T-helper 1 cell treated with Interleukin-12 subunit alpha and Interleukin-12 subunit beta and Interleukin-4 antibody, amounts not matched to agents 30 ng/mL and 1 ng/mL, for 36 hours (primary cell): Measurements from ENCODE around the gene CEBPB. TPM values are rescaled to one million over a fixed set of nuclear protein-coding genes. Genes with fewer than 3 reads are reported as not detected.
"Not testable (repeated sequence)": the region's sequence is repeated elsewhere in the genome, so short reads cannot be mapped to it uniquely, and the experiment has no call there.

Experiments used
- intact Hi-C: fragments of 100-400 bp; cut with micrococcal nuclease; formaldehyde crosslinking; loops from one replicate; pipeline ENCODE4 v1.15.1; 2024
- total RNA-seq: library from RNA; stranded (reverse); gene quantifications from 2 replicates; pipeline ENCODE4 v1.2.3, GENCODE V29; 2022

The CEBPB gene
- total RNA-seq, 1 donor from 2014 or later: 34.2 TPM

DNA sequence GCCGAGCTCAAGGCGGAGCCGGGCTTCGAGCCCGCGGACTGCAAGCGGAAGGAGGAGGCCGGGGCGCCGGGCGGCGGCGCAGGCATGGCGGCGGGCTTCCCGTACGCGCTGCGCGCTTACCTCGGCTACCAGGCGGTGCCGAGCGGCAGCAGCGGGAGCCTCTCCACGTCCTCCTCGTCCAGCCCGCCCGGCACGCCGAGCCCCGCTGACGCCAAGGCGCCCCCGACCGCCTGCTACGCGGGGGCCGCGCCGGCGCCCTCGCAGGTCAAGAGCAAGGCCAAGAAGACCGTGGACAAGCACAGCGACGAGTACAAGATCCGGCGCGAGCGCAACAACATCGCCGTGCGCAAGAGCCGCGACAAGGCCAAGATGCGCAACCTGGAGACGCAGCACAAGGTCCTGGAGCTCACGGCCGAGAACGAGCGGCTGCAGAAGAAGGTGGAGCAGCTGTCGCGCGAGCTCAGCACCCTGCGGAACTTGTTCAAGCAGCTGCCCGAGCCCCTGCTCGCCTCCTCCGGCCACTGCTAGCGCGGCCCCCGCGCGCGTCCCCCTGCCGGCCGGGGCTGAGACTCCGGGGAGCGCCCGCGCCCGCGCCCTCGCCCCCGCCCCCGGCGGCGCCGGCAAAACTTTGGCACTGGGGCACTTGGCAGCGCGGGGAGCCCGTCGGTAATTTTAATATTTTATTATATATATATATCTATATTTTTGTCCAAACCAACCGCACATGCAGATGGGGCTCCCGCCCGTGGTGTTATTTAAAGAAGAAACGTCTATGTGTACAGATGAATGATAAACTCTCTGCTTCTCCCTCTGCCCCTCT, 1.1 kb downstream of the CEBPB start:
- intact Hi-C loops: loop anchor here (1.0 to 5.0 kb wide), 8 partner anchors 39 to 601 kb away; partner anchors contain the start of genes PEDS1 and PTPN1

DNA sequence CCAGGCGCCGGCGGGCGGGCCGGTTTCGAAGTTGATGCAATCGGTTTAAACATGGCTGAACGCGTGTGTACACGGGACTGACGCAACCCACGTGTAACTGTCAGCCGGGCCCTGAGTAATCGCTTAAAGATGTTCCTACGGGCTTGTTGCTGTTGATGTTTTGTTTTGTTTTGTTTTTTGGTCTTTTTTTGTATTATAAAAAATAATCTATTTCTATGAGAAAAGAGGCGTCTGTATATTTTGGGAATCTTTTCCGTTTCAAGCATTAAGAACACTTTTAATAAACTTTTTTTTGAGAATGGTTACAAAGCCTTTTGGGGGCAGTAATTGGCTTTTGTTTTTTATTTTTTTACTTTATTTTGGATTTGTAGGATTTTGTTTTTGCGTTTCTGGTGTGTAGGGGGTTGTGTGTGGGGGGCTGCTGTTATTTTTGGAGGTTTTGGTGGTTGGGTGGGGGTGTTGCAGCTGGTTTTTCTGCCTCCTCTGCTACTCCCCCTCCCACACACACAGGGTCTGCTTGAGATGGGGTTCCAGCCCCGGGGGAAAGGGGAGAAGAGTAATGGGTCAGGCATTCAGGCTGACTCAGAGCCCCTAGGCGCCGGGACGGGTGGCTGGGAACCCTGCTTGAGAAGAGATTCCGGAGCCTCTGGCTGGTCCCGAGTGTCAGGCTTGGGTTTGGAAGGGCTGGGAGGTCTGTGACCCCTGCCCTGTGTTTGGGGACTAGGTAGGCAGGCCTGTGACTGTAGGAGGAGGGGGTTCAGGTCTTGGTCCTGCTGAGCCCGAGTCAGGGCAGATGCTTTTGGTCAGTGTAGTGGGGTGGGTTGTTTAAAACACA, 2.0 kb downstream of the CEBPB start:
- intact Hi-C loops: loop anchor here (1.0 to 5.0 kb wide), 7 partner anchors 40 to 600 kb away; partner anchors contain the start of genes PEDS1 and PTPN1

DNA sequence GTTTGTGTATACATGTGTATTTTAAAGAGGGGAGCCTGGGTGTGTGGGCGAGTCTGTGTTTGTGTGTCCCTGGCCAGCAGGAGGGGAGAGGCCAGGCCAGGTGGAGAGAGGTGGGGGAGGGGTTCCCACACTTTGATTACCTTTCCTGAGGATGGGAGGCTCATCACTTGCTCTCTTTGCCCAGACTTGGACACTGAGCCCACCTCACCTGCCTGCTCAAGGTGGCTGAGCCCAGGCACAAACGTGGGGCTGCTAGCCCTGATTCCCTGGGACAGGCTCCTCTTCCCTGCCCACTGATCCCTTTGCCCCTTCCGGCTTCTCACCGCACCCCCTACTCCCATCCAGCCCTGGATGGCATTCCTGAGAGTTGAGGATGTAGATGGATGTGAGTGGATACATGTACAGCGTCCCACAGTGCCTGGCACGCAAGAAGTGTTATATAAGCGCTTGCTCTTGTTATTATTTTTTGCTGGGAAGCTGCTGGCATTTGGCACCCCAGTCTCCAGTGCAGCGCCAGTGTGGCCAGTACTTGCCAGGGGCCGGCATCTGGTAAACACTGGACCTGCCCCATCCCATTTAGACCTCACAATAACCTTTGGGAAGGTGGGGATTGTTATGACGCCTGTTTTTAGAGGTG, 2.7 kb downstream of the CEBPB start:
- intact Hi-C loops: loop anchor here (2.0 to 5.0 kb wide), 3 partner anchors 41 to 599 kb away; partner anchors contain the start of gene PEDS1

DNA sequence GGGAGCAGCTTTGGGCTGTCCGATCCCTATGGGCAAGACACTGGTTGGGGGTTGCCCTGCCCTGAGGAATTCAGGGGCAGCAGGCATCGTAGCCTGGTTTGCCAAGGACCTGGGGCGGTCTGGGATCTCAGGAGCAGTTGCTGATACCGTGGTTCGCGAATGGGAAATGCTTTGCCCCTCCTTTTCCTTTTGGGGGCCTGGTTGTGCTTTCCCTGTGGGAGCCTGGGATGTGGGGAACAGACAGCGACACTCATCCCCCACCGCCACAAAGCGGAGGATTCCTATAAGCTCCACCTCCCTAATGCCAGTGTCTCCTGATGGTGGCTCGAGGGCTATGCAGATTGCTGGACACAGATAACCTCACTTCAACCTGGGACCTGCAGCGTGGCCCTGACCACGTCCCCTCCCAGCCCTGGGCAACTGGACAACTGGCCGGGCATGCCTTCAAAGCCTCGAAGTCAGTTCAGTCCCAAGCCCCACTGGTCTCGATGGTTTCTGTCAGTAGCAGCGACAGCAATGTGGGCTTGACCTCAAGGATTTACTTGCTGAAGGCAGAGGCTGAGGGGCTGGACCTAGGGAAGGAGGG, 3.3 kb downstream of the CEBPB start:
- intact Hi-C loops: loop anchor here (2.0 to 5.0 kb wide), 3 partner anchors 41 to 598 kb away; partner anchors contain the start of gene PEDS1

DNA sequence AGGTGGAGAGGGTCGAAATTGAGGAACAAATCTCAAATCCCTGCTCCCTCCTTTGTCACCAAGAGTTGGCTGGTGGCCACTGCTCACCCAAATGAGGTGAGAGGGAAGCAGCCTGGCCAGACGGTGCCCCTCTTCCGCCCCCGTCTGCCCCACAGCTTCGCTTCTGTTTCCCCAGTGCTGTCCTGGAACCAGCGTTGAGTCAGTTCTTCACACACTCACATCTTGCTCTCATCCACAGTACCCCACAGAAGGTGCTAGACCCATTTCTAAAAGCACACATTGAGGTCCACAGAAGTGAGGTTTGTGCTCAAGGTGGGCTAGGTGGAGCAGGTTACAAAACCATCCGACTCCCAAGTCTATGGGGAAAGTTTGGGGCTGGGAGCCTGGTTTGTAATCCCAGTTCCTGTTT, 3.8 kb downstream of the CEBPB start:
- intact Hi-C loops: loop anchor here (5.0 kb wide), 1 partner anchor 598 kb away; no protein-coding TSS in a partner anchor

DNA sequence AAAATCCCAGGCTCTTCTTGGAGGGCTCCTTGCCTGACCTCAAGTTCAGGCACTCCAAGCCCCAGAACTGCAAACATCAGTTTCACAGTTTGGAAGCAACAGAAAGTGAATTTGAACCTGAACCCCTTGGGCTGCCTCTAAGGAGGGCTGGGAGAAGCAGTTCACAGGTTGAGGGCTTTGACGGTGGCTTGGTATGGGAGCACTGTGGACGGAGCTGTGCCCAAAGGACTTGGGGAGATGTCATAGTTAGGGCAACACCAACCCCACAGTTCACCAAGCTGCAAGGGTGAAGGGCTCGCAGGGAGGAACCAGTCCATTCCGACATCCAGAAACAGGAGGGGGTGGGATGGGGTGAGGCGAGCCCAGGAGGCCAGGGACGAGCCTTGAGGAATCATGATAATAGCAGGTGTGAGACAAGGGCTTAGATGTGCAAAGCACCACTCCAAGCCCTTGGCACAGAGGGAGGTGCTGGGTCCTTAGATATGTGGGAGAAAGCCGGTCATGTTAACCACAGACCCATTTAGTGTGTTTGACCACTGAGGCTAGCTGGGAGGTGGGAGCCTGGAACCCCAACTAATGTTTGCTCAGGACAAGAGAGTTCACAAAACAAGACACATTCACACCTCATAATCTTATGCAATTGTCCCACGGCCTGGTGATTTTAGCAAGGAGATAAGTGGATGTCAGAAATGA, 4.3 kb downstream of the CEBPB start:
- intact Hi-C loops: loop anchor here (5.0 kb wide), 1 partner anchor 597 kb away; no protein-coding TSS in a partner anchor

DNA sequence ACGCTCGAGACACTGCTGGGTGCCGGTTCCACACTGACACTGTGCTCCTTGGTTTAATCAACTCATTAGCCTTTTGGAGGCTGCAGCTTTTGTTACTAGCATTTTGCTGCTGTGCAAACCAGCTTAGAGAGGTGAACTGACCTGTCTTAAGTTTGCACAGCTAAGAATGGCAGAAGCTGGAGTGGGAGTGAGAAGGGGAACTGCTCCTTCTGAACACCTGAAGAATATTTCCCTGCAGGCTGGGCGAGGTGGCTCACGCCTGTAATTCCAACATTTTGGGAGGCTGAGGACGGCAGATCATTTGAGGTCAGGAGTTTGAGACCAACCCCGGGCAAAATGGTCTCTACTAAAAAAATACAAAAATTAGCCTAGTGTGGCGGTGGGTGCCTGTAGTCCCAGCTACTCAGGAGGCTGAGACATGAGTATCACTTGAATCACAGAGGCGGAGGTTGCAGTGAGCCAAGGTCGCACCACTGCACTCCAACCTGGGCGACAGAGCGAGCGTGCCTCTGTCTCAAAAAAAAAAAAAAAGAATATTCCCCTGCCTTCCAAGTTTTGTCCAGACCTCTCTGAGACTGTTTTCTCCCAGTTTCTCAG, 5.0 kb downstream of the CEBPB start:
- intact Hi-C loops: no loop called here

DNA sequence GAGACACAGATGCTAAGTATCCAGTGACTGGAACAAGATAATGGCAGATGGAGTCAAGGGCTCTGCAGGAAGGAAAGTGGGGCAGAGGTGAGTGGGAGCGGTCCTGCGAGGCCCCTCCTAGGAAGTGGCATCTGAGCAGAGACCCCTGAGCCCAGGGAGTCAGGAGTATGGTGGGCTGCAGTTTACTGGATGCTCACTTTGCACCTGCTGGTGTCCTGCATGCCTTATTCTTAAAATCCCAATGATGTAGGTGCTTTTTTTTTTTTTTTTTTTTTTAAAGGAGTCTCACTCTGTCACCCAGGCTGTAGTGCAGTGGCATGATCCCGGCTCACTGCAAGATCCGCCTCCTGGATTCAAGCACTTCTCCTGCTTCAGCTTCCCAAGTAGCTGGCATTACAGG, 5.6 kb downstream of the CEBPB start:
- intact Hi-C loops: no loop called here

DNA sequence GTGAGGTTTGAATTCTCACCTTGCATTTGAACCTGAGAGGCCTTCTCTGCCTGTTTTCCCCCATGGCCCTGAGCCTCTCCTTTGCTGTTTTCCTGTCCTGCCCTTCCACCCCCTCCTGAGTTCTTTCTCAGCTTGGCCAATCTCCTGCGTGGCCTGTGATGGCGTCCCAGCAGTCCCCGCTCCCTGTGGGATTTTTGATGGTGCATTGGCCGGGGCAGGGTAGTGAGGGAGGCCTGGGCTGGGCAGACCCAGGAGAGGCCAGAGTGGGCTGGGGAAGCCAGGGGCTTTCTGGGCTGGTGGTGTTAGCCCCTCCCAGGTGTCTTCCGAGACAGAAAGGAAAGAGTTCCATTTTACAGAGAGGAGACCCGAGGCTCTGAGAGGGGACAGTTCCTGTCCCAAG, 6.3 kb downstream of the CEBPB start:
- intact Hi-C loops: no loop called here

DNA sequence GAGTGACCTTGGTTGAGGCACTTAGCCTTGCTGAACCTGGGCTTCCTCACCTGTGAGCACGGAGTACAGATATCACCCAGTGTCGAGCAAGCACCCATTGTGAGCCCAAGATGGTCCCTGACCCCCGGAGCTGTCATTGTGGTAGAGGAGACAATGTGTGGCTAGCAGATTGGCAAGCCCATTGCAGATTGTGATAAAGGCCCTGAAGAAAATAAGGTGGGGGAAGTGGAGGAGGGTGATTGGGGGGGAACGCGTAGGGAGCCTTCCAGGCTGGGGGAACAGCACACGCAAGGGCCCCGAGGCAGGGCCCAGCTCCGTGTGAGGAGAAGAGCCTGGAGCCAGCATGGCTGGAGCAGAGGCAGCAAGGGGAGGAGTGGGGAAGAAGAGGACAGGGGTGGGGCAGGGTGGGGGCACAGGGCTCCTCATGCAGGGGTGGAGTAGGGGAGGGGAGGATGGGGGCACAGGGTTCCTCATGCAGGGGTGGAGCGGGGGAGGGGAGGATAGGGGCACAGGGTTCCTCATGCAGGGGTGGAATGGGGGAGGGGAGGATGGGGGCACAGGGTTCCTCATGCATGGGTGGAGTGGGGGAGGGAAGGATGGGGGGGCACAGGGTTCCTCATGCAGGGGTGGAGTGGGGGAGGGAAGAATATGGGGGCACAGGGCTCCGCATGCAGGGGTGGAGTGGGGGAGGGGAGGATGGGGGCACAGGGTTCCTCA, 7.0 kb downstream of the CEBPB start:
- intact Hi-C loops: no loop called here

DNA sequence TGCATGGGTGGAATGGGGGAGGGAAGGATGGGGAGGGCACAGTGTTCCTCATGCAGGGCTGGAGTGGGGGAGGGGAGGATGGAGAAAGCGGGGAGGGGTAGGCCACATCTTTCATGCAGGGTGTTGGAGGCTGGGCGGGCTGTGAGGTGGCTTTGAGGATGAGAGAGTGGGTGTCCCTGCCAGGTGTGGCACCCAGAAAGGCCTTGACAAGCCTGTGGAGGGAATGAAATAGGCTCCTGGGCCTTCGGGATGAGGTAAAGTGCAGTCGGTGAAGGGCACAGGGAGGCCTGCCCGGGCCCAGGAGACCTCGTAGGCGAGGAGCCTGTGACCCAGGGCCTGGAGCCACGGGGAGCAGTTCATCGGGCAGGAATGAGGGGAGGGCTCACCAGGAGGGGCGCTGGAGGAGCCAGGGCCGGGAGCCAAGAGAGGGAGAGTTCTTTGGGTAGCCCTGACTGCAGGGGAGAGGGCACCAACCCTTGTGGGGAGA, 7.6 kb downstream of the CEBPB start:
- intact Hi-C loops: no loop called here

DNA sequence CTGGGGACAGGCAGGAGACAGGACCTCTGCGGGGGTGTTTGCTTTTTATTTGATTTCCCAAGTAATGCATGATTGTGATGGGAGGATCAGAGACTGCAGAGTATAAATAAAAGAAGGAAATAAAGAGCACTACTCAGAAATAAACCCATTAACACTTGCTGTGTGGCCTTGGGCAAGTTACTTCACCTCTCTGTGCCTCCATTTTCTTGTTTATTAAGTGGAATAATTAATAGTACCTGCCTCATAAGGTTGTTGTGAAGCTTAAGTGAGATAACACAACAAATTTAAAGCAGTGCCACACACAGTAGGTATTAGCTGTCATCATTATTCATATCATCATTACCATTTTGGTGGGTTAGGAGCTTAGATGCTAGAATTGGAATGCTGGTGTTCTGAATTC, 8.1 kb downstream of the CEBPB start:
- intact Hi-C loops: no loop called here

DNA sequence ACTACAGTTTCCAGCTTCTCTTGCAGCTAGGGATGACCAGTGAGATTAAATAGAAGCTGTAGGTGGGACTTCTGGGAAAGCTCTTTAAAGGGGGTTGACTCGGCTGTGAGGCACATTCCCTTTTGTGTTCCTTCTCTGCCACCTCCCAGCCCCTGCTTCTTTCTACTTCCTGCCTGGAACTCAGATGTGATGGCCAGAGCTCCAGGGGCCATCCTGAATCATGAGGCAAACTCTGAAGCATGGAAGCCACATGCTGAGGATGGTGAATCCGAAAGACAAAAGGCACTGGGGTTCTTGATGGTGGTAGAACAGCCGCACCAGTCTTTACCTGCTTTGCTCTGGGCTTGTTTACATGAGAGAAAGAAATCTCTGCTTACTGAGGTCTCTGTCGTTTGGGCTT, 9.1 kb downstream of the CEBPB start:
- intact Hi-C loops: no loop called here

DNA sequence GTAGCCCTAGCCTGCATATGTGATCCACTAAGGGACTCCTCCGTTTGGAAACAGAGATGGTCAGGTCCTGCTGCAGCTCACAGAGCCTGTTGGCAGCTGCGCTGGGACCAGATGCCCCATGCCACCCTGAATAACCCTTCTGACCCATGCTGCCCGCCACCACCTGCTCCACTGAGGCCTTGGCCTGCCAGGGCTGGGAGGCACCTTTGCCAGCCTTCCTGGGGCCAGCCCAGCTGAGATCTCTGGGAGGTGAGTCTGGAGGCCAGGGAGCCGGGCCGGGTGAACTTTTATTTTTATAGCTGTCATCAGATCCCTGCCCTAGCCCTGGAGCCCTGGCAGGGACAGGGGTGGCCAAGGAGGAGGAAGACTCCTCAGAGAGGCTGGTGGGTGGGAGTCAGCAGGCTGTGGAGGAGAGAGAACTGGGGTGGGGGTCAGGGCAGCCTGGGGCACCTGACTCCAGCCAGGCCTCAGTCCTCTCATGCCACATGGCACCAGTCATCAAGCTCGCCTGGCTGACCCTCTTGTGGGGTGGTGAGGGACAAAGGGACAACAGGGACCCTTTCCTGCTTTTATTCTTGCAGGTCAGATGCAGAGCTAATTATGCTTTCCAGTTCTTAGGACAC, 10.0 kb downstream of the CEBPB start:
- intact Hi-C loops: no loop called here

DNA sequence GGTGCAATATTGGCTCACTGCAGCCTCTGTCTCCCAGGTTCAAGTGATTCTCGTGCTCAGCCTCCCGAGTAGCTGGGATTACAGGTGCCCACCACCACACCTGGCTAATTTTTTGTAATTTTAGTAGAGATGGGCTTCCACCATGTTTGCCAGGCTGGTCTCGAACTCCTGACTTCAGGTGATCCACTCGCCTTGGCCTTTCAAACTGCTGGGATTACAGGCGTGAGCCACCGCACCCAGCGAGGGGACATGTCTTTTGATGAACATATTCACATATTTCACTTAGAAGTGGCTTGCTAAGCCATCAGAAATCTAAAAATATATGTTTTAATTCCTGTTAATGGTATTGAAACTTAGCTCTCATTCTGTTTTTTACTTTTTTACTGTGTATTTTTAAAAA, 11.1 kb downstream of the CEBPB start:
- intact Hi-C loops: not testable (repeated sequence)

DNA sequence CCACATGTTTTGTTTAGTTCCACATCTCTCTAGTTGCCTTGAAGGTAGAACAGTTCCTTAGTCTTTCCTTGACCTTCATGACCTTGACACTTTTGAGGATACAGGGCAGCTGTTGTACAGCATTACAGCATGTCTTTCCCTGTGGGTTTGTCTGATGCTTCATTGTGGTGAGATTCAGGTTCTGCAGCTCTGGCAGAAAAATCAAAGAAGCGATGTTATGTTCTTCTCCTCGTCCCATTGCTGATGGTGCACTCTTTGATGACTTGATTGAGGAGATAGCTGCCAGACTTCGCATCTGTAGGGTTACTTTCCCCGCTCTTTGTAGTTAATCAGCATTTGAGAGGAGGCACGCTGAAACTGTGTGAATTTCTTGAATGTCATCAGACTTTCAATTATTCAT, 12.0 kb downstream of the CEBPB start:
- intact Hi-C loops: no loop called here

DNA sequence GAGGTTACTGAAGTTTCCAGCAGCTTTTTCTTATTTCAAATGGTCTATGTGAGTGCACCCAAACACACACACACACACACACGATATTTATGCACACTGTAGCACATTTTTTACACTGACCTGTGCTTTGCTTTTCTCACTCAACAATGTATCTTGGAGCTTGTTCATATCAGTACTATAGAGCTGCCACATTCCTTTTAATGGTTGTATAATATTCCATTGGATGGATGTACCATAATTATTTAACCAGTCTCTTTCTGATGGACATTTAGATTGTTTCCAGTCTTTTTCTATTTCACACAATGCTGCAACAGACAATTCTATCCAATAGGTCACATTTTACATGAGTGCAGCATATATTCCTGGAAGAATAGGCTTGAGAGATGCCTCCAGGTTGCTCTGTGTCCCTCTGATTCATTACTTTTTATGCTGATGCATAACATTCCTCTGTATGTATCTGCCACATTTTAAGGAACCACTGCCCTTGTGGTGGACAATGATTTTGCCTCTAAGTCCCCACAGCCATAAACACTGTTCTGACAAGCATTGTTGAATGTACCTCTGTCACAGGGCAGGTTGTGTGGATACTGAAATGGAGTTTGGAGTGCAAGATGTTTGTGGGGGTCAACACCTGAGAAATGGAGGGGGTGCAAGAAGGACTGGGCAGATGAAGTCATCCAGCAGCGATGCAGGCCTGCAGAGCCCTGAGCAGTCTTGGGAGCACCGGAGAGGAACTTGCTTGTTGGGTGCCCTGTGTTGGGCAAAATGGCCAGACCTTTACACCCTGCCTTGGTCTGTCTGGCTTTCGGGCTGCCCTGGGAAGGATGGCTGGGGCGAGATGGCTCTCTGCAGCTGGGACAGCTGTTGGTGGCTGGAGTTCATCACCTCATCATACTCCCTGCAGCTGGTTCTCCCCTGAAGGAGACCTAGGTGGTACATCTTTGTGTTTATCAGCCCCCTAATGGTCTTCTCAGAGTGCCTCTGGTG, 13.6 kb downstream of the CEBPB start:
- intact Hi-C loops: no loop called here

DNA sequence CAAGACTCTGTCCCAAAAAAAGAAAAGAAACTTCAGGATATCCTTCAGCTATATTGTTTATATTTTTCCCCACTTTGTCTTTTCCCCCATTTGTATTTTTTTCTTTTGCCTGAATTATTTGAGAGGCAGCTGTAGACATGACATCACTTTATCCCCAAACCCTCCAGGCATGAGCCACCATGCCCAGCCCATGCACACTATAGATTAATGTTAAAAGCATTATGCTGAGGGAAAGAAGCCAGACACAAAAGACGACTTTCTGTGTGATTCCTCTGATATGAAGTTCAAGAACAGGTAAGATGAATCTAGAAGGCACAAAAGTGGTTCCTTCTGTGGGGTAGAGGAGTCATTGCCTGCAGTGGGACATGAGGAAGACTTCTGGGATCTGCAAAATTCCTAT, 16.4 kb downstream of the CEBPB start:
- intact Hi-C loops: no loop called here
